ENCODE measurements around the gene ATRIP.

- no peak for TF ChIP-seq CTCF (IDR thresholded peaks at IDR 0.05; ENCODE audit: low read depth, low read length)
- no peak for TF ChIP-seq POLR2A (IDR thresholded peaks at IDR 0.05; ENCODE audit: extremely low read depth, insufficient read length)
Observed at GRCh38 chr3:48440590-48440958, 6.0 kb upstream of the ATRIP start.

Data from NB4 (cell line).